Measurements from ENCODE around the gene SNHG17.
"Not testable (repeated sequence)": the region's sequence is repeated elsewhere in the genome, so short reads cannot be mapped to it uniquely, and the experiment has no call there.

Gene SNHG17

DNA sequence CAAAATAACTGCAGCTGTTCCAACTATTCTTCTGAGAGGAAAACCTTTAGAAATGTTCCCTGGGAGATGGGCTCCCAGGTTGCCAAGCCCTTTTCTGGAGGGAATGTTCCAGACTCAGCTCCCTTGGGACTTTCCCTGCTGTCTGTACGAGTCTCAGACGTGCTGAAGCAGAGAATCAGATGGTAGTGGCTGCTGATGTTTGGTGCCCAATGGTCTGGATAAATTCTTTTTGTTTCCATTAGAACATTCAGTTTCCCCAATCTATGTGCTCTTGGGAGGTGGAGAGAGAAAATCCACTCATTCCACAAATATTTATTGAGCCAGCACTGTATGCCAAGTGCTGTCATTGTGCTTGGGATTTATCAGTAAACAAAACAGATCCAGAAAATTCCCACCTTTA lies 40.0 kb downstream of the SNHG17 start:
- Histone ChIP-seq H3K27me3 (ENCODE audit: control insufficient read depth, insufficient read depth, low read length) (no peaks in the 10 kb centered on the region), H3K4me3 (ENCODE audit: low read depth, low read length) (no peak overlapping the region), H3K36me3 (ENCODE audit: control insufficient read depth, insufficient read depth, low read length) (no peaks in the 10 kb centered on the region), H3K9ac (ENCODE audit: low read length) (no peak overlapping the region), H3K27ac (ENCODE audit: low read depth, low read length) (no peak overlapping the region), H3K4me1 (ENCODE audit: control insufficient read depth, insufficient read depth, low read length) (no peaks in the 10 kb centered on the region), H3K9me3 (ENCODE audit: control insufficient read depth, insufficient read depth, low read depth, low read length) (no peaks in the 10 kb centered on the region)

DNA sequence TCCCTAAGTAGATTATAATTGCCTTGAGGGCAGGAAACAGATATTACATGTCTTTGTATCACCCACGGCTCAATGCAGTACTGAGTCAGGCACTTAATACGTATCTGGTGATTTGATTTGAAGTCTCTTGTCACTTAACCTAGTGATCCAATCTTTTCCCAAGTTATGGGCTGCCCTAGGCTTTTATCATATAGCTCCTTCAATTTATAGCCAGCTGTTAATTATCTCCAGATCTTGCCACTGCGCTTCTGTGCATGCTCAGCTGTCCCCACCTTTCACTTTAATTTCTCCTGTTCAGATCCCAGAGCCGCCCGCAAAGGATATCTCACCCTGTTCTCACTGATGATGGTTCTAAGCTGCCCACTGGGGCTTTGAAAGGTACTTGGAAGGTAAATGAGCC lies 41.9 kb downstream of the SNHG17 start:
- no peaks in the 10 kb centered on the region for H3K36me3 ChIP-seq (ENCODE audit: control insufficient read depth, insufficient read depth, low read length)
- no peak overlapping the region for H3K4me3 ChIP-seq (ENCODE audit: low read depth, low read length)
- no peak overlapping the region for H3K27ac ChIP-seq (ENCODE audit: low read depth, low read length)
- H3K4me1 ChIP-seq (ENCODE audit: control insufficient read depth, insufficient read depth, low read length): no peaks in the 10 kb centered on the region
- no peak overlapping the region for H3K9ac ChIP-seq (ENCODE audit: low read length)
- H3K9me3 ChIP-seq (ENCODE audit: control insufficient read depth, insufficient read depth, low read depth, low read length): no peaks in the 10 kb centered on the region
- H3K27me3 ChIP-seq (ENCODE audit: control insufficient read depth, insufficient read depth, low read length): no peaks in the 10 kb centered on the region

DNA sequence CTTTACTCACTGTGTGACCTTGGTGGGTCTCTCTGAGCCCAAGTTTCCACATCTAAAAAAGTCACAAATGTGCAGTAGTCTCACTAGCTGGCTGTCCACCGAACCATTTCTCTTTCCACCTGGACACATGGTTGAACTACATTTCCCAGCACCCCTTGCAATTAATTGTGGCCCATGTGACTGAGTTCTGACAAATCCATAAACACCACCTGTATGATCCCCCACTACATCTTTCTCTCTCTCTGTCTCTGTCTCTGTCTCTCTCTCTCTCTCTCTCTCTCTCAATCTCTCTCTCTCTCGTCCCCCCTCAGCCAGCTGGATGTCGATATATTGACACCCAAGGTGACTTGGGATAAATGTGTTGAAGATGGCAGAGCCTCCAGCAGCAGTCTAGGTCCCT lies 42.8 kb downstream of the SNHG17 start:
- Histone ChIP-seq H3K27me3 (ENCODE audit: control insufficient read depth, insufficient read depth, low read length) (no peaks in the 10 kb centered on the region), H3K4me1 (ENCODE audit: control insufficient read depth, insufficient read depth, low read length) (no peaks in the 10 kb centered on the region), H3K36me3 (ENCODE audit: control insufficient read depth, insufficient read depth, low read length) (no peaks in the 10 kb centered on the region), H3K4me3 (ENCODE audit: low read depth, low read length) (no peak overlapping the region), H3K9me3 (ENCODE audit: control insufficient read depth, insufficient read depth, low read depth, low read length) (no peaks in the 10 kb centered on the region), H3K27ac (ENCODE audit: low read depth, low read length) (no peak overlapping the region), H3K9ac (ENCODE audit: low read length) (no peak overlapping the region)

DNA sequence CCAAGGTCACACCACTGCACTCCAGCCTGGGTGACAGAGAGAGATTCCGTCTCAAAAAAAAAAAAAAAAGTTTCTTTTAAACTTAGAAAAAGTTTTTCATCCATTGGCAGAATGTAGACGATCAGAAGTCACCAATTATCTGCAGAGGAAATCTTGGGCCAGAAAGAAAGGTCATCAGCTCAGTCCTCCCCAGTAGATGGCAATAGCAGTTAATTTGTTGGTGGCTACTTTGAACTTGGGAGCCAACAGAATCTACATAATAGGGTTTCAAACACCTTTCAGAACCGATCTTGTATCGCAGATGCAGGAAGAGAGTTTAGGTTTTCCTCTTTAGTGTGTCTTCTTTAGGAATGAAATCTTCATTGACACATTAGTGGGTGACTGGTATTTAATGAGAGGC lies 47.2 kb downstream of the SNHG17 start:
- H3K9ac ChIP-seq (ENCODE audit: low read length): no peak overlapping the region
- H3K4me3 ChIP-seq (ENCODE audit: low read depth, low read length): no peak overlapping the region
- H3K36me3 ChIP-seq (ENCODE audit: control insufficient read depth, insufficient read depth, low read length): no peaks in the 10 kb centered on the region
- no peaks in the 10 kb centered on the region for H3K9me3 ChIP-seq (ENCODE audit: control insufficient read depth, insufficient read depth, low read depth, low read length)
- no peaks in the 10 kb centered on the region for H3K27me3 ChIP-seq (ENCODE audit: control insufficient read depth, insufficient read depth, low read length)
- no peaks in the 10 kb centered on the region; the same call in 1 of the 2 replicates for H3K4me1 ChIP-seq (ENCODE audit: control insufficient read depth, insufficient read depth, low read length)
- H3K27ac ChIP-seq (ENCODE audit: low read depth, low read length): no peak overlapping the region

DNA sequence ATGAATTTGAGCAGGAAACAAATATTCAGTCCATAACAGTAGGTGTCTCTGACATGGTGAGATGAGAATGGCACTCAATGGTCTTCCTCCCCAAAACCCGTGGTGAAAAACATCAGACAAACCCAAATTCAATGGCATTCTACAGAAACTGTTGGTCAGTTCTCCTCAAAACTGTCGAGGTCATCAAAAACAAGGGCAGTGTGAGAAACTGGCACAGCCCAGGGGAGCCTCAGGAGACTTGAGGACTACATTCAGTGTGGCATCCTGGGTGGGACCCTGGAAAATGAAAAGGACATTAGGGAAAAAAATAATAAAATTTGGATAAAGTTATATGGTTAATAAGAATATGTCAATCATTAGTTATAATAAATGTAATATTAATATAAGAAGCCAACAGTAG lies 48.3 kb downstream of the SNHG17 start:
- H3K4me1 ChIP-seq (ENCODE audit: control insufficient read depth, insufficient read depth, low read length): no peaks in the 10 kb centered on the region; the same call in 1 of the 2 replicates
- H3K27ac ChIP-seq (ENCODE audit: low read depth, low read length): no peak overlapping the region
- H3K27me3 ChIP-seq (ENCODE audit: control insufficient read depth, insufficient read depth, low read length): no peaks in the 10 kb centered on the region
- no peaks in the 10 kb centered on the region for H3K36me3 ChIP-seq (ENCODE audit: control insufficient read depth, insufficient read depth, low read length)
- H3K9me3 ChIP-seq (ENCODE audit: control insufficient read depth, insufficient read depth, low read depth, low read length): no peaks in the 10 kb centered on the region
- H3K4me3 ChIP-seq (ENCODE audit: low read depth, low read length): no peak overlapping the region
- H3K9ac ChIP-seq (ENCODE audit: low read length): no peak overlapping the region

- H3K36me3 ChIP-seq (ENCODE audit: control insufficient read depth, insufficient read depth, low read length): no peaks in the 10 kb centered on the region
- H3K4me3 ChIP-seq (ENCODE audit: low read depth, low read length): no peak overlapping the region
- no peaks in the 10 kb centered on the region for H3K27me3 ChIP-seq (ENCODE audit: control insufficient read depth, insufficient read depth, low read length)
- no peak overlapping the region for H3K9ac ChIP-seq (ENCODE audit: low read length)
- no peak overlapping the region for H3K27ac ChIP-seq (ENCODE audit: low read depth, low read length)
- H3K4me1 ChIP-seq (ENCODE audit: control insufficient read depth, insufficient read depth, low read length): no peaks in the 10 kb centered on the region; the same call in 1 of the 2 replicates
- no peaks in the 10 kb centered on the region for H3K9me3 ChIP-seq (ENCODE audit: control insufficient read depth, insufficient read depth, low read depth, low read length)
Measured at GRCh38 chr20:38386004-38386403, 49.1 kb downstream of the SNHG17 start.

DNA sequence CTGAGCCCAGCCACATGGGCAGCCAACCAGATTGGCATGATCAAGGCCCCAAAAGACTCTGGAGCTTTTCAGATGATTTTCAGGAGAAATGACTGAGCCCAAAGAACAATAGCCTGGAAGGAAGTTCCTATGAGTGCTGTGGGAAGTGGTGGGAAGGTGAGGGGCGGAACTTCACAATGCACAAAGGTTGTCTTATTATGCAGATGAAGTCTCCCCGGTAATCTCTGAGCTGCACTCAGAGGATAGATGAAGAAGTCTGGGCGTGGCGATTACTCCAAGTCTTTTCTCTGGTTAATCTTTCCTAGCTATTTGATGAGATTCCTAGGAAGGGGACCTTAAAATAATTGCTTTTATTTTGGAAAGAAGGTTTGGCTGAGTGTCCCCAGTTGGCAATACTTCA lies 52.0 kb downstream of the SNHG17 start:
- Histone ChIP-seq H3K36me3 (ENCODE audit: control insufficient read depth, insufficient read depth, low read length) (no peaks in the 10 kb centered on the region), H3K27ac (ENCODE audit: low read depth, low read length) (no peak overlapping the region), H3K4me3 (ENCODE audit: low read depth, low read length) (no peak overlapping the region), H3K9ac (ENCODE audit: low read length) (no peak overlapping the region), H3K4me1 (ENCODE audit: control insufficient read depth, insufficient read depth, low read length) (no peaks in the 10 kb centered on the region; the same call in 1 of the 2 replicates), H3K9me3 (ENCODE audit: control insufficient read depth, insufficient read depth, low read depth, low read length) (no peaks in the 10 kb centered on the region), H3K27me3 (ENCODE audit: control insufficient read depth, insufficient read depth, low read length) (no peaks in the 10 kb centered on the region)

DNA sequence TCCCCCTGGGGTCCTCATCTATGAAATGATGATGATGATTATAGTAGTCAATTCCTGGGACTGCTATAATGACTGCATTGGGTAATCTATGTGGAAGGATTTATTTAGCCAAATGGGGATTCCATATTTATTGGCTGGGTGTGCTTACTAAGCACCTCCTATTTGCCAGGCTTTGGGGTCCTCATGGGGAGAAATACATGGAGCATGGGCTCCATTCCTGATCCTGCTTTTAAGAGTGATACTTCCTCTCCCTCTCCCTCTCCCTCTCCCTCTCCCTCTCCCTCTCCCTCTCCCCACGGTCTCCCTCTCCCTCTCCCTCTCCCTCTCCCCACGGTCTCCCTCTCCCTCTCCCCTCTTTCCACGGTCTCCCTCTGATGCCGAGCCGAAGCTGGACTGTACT lies 57.3 kb downstream of the SNHG17 start:
- not testable (repeated sequence) for H3K27ac ChIP-seq (ENCODE audit: low read depth, low read length); H3K9me3 ChIP-seq (ENCODE audit: control insufficient read depth, insufficient read depth, low read depth, low read length); H3K9ac ChIP-seq (ENCODE audit: low read length); H3K4me3 ChIP-seq (ENCODE audit: low read depth, low read length); H3K27me3 ChIP-seq (ENCODE audit: control insufficient read depth, insufficient read depth, low read length); H3K36me3 ChIP-seq (ENCODE audit: control insufficient read depth, insufficient read depth, low read length); H3K4me1 ChIP-seq (ENCODE audit: control insufficient read depth, insufficient read depth, low read length)

DNA sequence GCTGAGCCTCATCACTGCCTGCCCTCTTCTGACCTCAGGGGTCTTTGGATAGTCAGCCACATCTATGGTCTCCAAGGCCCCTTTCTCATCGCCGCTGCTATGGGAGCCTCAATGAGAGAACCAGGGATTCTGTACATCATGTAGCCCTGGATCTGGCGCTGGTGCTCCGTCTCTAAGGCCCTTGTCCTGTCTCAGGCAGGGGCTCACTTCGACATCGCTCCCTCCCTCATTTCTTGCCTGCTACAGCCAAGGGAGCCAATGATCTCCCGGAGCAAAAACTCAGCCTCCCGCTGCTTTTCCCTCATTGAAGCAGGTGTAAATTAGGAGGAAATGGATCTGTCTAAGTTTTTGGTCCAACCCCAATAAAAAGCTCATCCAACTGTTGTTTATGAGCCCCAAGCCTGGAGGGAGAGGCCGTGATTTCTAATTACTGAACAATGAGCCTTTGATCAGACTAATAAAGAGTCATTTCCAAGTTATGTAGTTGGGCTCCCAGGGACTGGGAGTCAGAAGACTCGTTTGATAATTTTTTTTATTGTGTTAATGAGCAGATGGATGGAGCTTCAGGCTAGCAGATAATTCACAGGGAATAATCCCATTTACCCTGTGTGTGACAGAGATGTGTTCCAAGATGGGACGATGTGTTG lies 58.0 kb downstream of the SNHG17 start:
- no peaks in the 10 kb centered on the region for H3K4me1 ChIP-seq (ENCODE audit: control insufficient read depth, insufficient read depth, low read length)
- H3K9me3 ChIP-seq (ENCODE audit: control insufficient read depth, insufficient read depth, low read depth, low read length): peaks cover 6% of the 10 kb centered on the region
- H3K9ac ChIP-seq (ENCODE audit: low read length): no peak overlapping the region
- H3K36me3 ChIP-seq (ENCODE audit: control insufficient read depth, insufficient read depth, low read length): no peaks in the 10 kb centered on the region
- no peak overlapping the region for H3K4me3 ChIP-seq (ENCODE audit: low read depth, low read length)
- no peak overlapping the region for H3K27ac ChIP-seq (ENCODE audit: low read depth, low read length)
- no peaks in the 10 kb centered on the region for H3K27me3 ChIP-seq (ENCODE audit: control insufficient read depth, insufficient read depth, low read length)

GRCh38 chr20:38373898-38374297 lies 61.2 kb downstream of the SNHG17 start:
- no peak overlapping the region for H3K27ac ChIP-seq (ENCODE audit: low read depth, low read length)
- H3K4me1 ChIP-seq (ENCODE audit: control insufficient read depth, insufficient read depth, low read length): no peaks in the 10 kb centered on the region
- no peak overlapping the region for H3K4me3 ChIP-seq (ENCODE audit: low read depth, low read length)
- no peak overlapping the region for H3K9ac ChIP-seq (ENCODE audit: low read length)
- H3K27me3 ChIP-seq (ENCODE audit: control insufficient read depth, insufficient read depth, low read length): no peaks in the 10 kb centered on the region
- H3K36me3 ChIP-seq (ENCODE audit: control insufficient read depth, insufficient read depth, low read length): no peaks in the 10 kb centered on the region
- H3K9me3 ChIP-seq (ENCODE audit: control insufficient read depth, insufficient read depth, low read depth, low read length): peaks cover 6% of the 10 kb centered on the region

DNA sequence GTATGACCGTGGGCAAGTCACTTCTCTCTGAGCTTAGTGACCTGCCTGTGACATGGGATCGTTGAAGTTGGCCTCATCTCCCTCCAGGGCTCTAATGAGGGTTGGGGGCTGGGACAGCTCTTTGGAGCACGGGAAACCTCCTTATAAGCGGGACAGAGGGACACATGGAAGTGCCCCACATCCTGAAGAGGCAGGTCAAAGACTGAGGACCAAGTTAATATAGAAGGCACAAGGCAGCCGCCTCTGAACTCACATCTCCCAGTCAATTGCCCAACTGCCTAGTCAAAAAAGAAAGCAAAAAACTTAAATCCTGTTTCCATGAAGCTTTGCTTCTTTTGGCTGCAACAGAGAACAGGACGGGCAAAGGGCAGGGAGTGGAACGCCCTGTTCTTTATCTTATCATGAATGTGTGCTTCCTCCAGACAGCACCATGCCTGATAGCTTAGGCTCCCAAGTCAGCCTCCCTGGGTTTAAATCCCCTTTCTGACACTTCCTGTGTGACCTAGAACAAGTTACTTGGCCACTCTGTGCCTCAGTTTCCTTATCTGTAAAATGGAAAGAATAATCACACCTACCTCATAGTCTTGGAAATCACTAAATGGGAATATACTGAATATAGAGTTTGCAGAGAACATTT lies 61.8 kb downstream of the SNHG17 start:
- H3K4me1 ChIP-seq (ENCODE audit: control insufficient read depth, insufficient read depth, low read length): no peaks in the 10 kb centered on the region
- H3K27me3 ChIP-seq (ENCODE audit: control insufficient read depth, insufficient read depth, low read length): no peaks in the 10 kb centered on the region
- H3K36me3 ChIP-seq (ENCODE audit: control insufficient read depth, insufficient read depth, low read length): no peaks in the 10 kb centered on the region
- peaks cover 6% of the 10 kb centered on the region for H3K9me3 ChIP-seq (ENCODE audit: control insufficient read depth, insufficient read depth, low read depth, low read length)
- no peak overlapping the region for H3K9ac ChIP-seq (ENCODE audit: low read length)
- no peak overlapping the region for H3K4me3 ChIP-seq (ENCODE audit: low read depth, low read length)
- no peak overlapping the region for H3K27ac ChIP-seq (ENCODE audit: low read depth, low read length)
